Inflammatory macrophage treated with lipopolysaccharide for 4 hours (primary cell): ENCODE results near the gene PRAMEF7.
"Not testable (repeated sequence)": the region's sequence is repeated elsewhere in the genome, so short reads cannot be mapped to it uniquely, and the experiment has no call there.

Source experiments
- DNase-seq: peaks from one replicate; pipeline ENCODE4 v3.0.0-alpha.2; 2020

Gene PRAMEF7

GRCh38 chr1:12916310-12916709 lies at the start of gene PRAMEF7:
TSS of gene PRAMEF7 (plus strand) at chr1:12916610. CDS start at chr1:12917693, 1,083 bp downstream.
- not testable (repeated sequence) for DNase-seq

GRCh38 chr1:12878453-12878852 lies 38.0 kb upstream of the PRAMEF7 start:
- DNase-seq, result not testable (repeated sequence)

- not testable (repeated sequence) for DNase-seq
Measured at GRCh38 chr1:12886101-12886500, 30.3 kb upstream of the PRAMEF7 start, which contains the start of gene PRAMEF4. TSS of gene PRAMEF4 (minus strand) at chr1:12886201. CDS start at chr1:12883394, 2,807 bp downstream.

DNA sequence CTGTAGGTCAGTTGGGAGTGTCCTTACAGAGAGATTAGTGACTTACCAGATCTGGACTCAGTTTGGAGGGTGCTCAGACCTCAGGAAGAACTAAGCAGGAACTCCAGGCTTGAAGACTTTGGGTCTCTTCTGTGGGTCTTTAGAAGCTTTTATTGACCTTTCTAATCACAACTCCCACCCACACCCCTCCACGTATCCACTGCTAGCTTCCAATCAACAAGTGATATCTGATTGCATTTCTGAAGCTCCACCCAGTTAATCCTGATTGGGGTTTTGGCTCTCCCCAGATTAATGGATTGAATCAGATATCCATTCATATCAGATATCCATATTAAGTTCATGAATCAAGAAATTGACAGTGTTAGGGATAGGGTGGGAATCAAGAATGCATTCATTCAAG lies 18.2 kb upstream of the PRAMEF7 start, which contains the start of gene PRAMEF10:
TSS of gene PRAMEF10 (minus strand) at position 101 of the 400 bp plus-strand sequence. CDS start 2,423 bp downstream, outside the sequence.
- not testable (repeated sequence) for DNase-seq

DNA sequence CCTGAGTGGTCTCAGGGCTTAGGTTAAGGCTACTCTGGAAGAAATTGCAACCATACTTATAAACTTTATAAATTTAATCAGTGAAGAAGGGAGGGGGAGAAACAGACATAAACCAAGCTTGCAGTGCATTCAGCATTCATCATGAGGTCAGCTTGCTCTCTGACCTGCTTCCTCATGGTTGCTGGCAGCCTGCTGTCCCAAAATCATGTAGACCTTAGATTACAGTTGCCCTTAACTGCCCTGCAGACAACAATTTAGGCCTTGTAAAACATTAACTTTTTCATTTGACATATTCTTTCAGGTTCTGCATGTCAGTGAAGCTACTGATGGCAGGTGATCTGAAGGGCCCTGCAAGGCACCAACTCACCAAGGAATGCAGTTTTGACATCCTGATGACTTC lies 17.2 kb upstream of the PRAMEF7 start:
- not testable (repeated sequence) for DNase-seq

DNA sequence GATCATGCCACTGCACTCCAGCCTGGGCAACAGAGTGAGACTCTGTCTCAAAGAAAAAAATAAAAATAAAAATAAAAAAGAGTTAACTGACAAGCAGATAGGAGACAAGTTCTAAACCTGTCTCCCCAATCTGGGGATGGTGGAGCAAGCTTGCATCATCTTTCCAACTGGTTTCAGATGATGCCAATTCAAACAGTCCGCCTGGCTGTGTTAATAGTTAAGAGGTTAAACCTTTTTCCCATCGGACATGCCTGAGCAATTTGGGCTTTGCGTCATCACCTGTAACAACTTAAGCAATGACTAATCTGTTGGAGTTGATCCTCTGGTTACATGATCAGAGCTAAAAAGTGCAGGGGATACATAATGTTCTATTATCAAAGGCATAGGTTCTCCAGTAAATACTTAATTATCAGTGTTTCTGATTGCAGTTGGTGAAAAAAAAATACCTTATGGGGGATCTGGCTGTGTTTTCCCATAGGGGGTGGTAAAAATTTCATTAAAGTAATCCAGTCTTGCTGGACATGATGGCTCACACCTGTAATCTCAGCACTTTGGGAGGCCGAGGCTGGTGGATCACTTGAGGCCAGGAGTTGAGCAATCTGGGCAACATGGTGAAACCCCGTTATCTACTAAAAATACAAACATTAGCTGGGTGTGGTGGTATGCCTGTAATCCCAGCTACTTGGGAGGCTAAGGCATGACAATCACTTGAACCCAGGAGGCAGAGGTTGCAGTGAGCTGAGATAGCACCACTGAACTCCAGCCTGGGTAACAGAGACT lies 12.4 kb upstream of the PRAMEF7 start:
- not testable (repeated sequence) for DNase-seq

DNA sequence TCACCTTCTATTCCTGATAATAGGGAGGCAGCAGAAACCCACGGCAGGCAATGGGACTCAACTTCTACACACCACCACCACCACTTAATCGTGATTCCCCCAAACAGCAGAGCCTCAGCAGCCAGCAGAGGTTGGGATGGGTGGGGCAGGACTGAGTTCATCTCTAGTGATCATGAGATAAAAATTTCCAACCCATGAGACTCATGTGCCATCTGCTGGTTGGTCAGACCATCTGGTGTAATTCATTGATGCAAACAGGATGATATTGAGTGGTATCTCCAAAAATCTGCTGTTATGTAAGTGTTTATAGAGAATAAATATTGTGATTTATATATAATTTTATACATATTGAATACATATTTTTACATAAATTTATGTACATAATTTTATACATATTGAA lies 5.3 kb downstream of the PRAMEF7 start:
- not testable (repeated sequence) for DNase-seq

DNA sequence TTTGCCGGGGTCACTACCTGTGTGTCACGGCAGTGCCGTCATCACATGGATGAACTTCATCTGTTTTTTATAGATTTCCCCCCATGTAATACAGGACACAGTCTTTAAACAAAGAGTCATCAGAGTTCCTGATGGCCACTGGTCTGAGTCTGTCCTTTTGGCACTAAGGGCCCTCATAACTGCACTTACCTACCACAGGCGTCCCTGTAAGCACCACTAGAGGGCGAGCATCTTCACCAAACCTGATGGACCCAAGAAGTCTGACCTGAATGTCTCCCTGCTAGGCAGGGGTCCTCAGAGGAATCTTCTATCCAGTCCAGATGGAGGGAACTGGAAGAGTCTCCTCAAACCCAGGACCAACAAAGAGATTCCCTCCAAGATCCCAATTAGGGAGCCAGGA lies 8.0 kb downstream of the PRAMEF7 start:
- not testable (repeated sequence) for DNase-seq

DNA sequence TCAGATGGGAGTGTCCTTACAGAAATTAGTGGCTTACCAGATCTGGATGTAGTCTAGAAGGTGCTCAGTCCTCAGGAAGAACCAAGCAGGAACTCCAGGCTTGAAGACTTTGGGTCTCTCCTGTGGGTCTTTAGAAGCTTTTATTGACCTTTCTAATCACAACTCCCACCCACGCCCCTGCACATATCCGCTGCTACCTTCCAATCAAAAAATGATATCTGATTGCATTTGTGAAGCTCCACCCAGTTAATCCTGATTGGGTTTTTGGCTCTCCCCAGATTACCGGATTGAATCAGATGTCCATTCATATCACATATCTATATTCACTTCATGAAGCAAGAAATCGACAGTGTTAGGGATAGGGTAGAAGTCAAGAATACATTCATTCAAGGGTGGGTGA lies 31.1 kb downstream of the PRAMEF7 start, which contains the start of gene PRAMEF6:
TSS of gene PRAMEF6 (minus strand) at position 101 of the 400 bp plus-strand sequence. CDS start 5,062 bp downstream, outside the sequence.
- not testable (repeated sequence) for DNase-seq
